IMR-90 (cell line): ENCODE measurements around the gene FOXK1. TPM values are rescaled to one million over a fixed set of nuclear protein-coding genes. Genes with fewer than 3 reads are reported as not detected.
"Not testable (repeated sequence)": the region's sequence is repeated elsewhere in the genome, so short reads cannot be mapped to it uniquely, and the experiment has no call there.

Experiments
- ATAC-seq: fragments of 200-7000 bp; cut with Tn5 transposase; 2 replicates; pipeline ENCODE4 v1.9.1; 2020; ENCODE audit warnings: low read depth, mild to moderate bottlenecking, moderate library complexity
- BruUV-seq: library from RNA; stranded (reverse); fragments of 400-500 nt; replicated peaks from 2 replicates; lab custom pipeline; 2021; lab: Mats Ljungman, UMichigan
- CTCF ChIA-PET: fragments of 300-600 bp; formaldehyde crosslinking; extraction: SDS; loops from one replicate; lab custom pipeline; 2021; ENCODE audit warnings: antibody characterized with exemption; lab: Yijun Ruan, JAX
- POLR2A ChIA-PET: fragments of 300-600 bp; sonication (Branson Sonifier 250); formaldehyde crosslinking; loops from one replicate; lab custom pipeline; 2022; ENCODE audit warnings: antibody characterized with exemption; ENCODE audit not compliant: unreplicated experiment; lab: Charles Lee
- DNase-seq: peaks from one replicate; pipeline ENCODE4 v3.0.0; 2013
- H2AFZ ChIP-seq: replicated peaks from 2 replicates; pipeline ENCODE3; 2013; ENCODE audit warnings: low read length, mild to moderate bottlenecking; ENCODE audit not compliant: poor library complexity
- H2AK5ac ChIP-seq: 2 replicates; pipeline ENCODE4 v1.6.1; 2013; ENCODE audit warnings: low read depth, low read length, inconsistent platforms
- H2AK9ac ChIP-seq: replicated peaks from 2 replicates; pipeline ENCODE3; 2013; ENCODE audit warnings: mild to moderate bottlenecking, low read depth, low read length, moderate library complexity; ENCODE audit not compliant: poor library complexity
- H2BK120ac ChIP-seq: 2 replicates; pipeline ENCODE4 v1.6.1; 2013; ENCODE audit warnings: low read depth, low read length, inconsistent platforms
- H2BK15ac ChIP-seq: 3 replicates; pipeline ENCODE4 v1.6.1; 2013; ENCODE audit warnings: low read depth, low read length, inconsistent platforms
- H2BK20ac ChIP-seq: 2 replicates; pipeline ENCODE4 v1.6.1; 2013; ENCODE audit warnings: low read depth, mild to moderate bottlenecking, inconsistent platforms, low read length, moderate library complexity
- H2BK5ac ChIP-seq: 2 replicates; pipeline ENCODE4 v1.6.1; 2013; ENCODE audit warnings: mild to moderate bottlenecking, low read depth, low read length, inconsistent platforms; ENCODE audit not compliant: poor library complexity, severe bottlenecking
- H3K14ac ChIP-seq: replicated peaks from 2 replicates; pipeline ENCODE4 v1.6.1; 2013; ENCODE audit warnings: low read depth, low read length, inconsistent platforms
- H3K18ac ChIP-seq: 2 replicates; pipeline ENCODE4 v1.6.1; 2013; ENCODE audit warnings: low read depth, low read length, control low read depth
- H3K23ac ChIP-seq: 2 replicates; pipeline ENCODE4 v1.6.1; 2013; ENCODE audit warnings: low read depth, low read length, inconsistent platforms
- H3K27ac ChIP-seq: 2 replicates; pipeline ENCODE4 v1.5.1; 2013; ENCODE audit warnings: mild to moderate bottlenecking, control low read depth, low read length; ENCODE audit not compliant: insufficient read depth
- H3K27me3 ChIP-seq: 2 replicates; pipeline ENCODE4 v1.6.1; 2013; ENCODE audit warnings: low read length; ENCODE audit not compliant: control insufficient read depth, insufficient read depth
- H3K36me3 ChIP-seq: 2 replicates; pipeline ENCODE4 v1.6.1; 2013; ENCODE audit warnings: low read length, mixed read lengths; ENCODE audit not compliant: control insufficient read depth, insufficient read depth
- H3K4ac ChIP-seq: 2 replicates; pipeline ENCODE4 v1.6.1; 2013; ENCODE audit warnings: low read depth, low read length, inconsistent platforms
- H3K4me1 ChIP-seq: 2 replicates; pipeline ENCODE4 v1.6.1; 2013; ENCODE audit warnings: low read length, mixed read lengths; ENCODE audit not compliant: control insufficient read depth, insufficient read depth
- H3K4me2 ChIP-seq: 2 replicates; pipeline ENCODE4 v1.6.1; 2013; ENCODE audit warnings: low read depth, mild to moderate bottlenecking, control low read depth, low read length, moderate library complexity
- H3K4me3 ChIP-seq: 2 replicates; pipeline ENCODE4 v1.5.1; 2013; ENCODE audit warnings: low read depth, mild to moderate bottlenecking, control low read depth, low read length, moderate library complexity; ENCODE audit not compliant: insufficient read depth
- H3K56ac ChIP-seq: 2 replicates; pipeline ENCODE4 v1.6.1; 2013; ENCODE audit warnings: low read length, inconsistent platforms; ENCODE audit not compliant: insufficient read depth; ENCODE audit errors: extremely low read depth
- H3K79me1 ChIP-seq, 2 experiments: 2 replicates each; pipeline ENCODE4 v1.6.1; 2013; ENCODE audit warnings: low read length in 2 of 2, inconsistent platforms in 1 of 2, low read depth in 1 of 2
- H3K9ac ChIP-seq: 2 replicates; pipeline ENCODE4 v1.6.1; 2013; ENCODE audit warnings: low read depth, low read length, control low read depth
- H3K9me1 ChIP-seq: 2 replicates; pipeline ENCODE4 v1.6.1; 2013; ENCODE audit warnings: low read length, inconsistent platforms; ENCODE audit not compliant: insufficient read depth
- H3K9me3 ChIP-seq: 2 replicates; pipeline ENCODE4 v1.6.1; 2013; ENCODE audit warnings: low read length; ENCODE audit not compliant: control insufficient read depth, insufficient read depth
- H4K20me1 ChIP-seq: 2 replicates; pipeline ENCODE4 v1.6.1; 2013; ENCODE audit warnings: low read length, inconsistent platforms; ENCODE audit not compliant: insufficient read depth
- H4K5ac ChIP-seq: 2 replicates; pipeline ENCODE4 v1.6.1; 2013; ENCODE audit warnings: mild to moderate bottlenecking, low read depth, low read length, control low read depth
- H4K8ac ChIP-seq, 2 experiments: 2 replicates each; pipeline ENCODE4 v1.6.1; 2013; ENCODE audit warnings: low read depth in 2 of 2, low read length in 2 of 2, control low read depth in 1 of 2, inconsistent platforms in 1 of 2
- H4K91ac ChIP-seq: 2 replicates; pipeline ENCODE4 v1.6.1; 2013; ENCODE audit warnings: low read depth, low read length, inconsistent platforms; ENCODE audit not compliant: insufficient read depth
- whole genome bisulfite sequencing, 2 experiments: methylation state at CpG; one replicate each; pipeline versions ENCODE4 v1.1.5 to v1.1.7; 2013; ENCODE audit warnings: missing lambda C conversion rate in 2 of 2; ENCODE audit not compliant: insufficient read length in 1 of 2; ENCODE audit errors: extremely low coverage in 2 of 2; 5-methylcytosine and 5-hydroxymethylcytosine counted together
- dilution Hi-C: fragments of 300-500 bp; cut with HindIII; formaldehyde crosslinking; loops from one replicate; pipeline ENCODE4 v1.14.3; 2018; ENCODE audit warnings: low sequenced_read_pairs; ENCODE audit not compliant: unreplicated experiment
- in situ Hi-C: fragments of 300-500 bp; cut with MboI; formaldehyde crosslinking; loops from 3 replicates; pipeline ENCODE4 v1.14.3; 2019; ENCODE audit warnings: low sequenced_read_pairs, inconsistent platforms, mixed read lengths
- intact Hi-C: fragments of 100-400 bp; cut with micrococcal nuclease; formaldehyde crosslinking; loops from 2 replicates; pipeline ENCODE4 v1.10.0; 2022
- polyA plus RNA-seq, 3 experiments: library from polyadenylated mRNA; depleted of rRNA; stranded (reverse); fragments of >200 nt; gene quantifications; 2 replicates each; pipeline ENCODE4 v1.2.3, GENCODE V29; 2012; ENCODE audit warnings: low replicate concordance in 1 of 3
- total RNA-seq: library from RNA; depleted of rRNA; stranded (reverse); fragments of >200 nt; gene quantifications from 2 replicates; pipeline ENCODE4 v1.2.3, GENCODE V29; 2012

Gene FOXK1
- total and polyA plus RNA-seq, 2 of the 4 experiments (the other 2 are of a cell fraction) = 4.3 to 8.8 TPM

GRCh38 chr7:4677518-4677917, 4.6 kb upstream of the FOXK1 start:
- H3K27me3 ChIP-seq, H4K8ac ChIP-seq, H2BK120ac ChIP-seq, H3K23ac ChIP-seq, H2BK15ac ChIP-seq, H3K18ac ChIP-seq, H3K56ac ChIP-seq, H3K4me1 ChIP-seq, H4K20me1 ChIP-seq, H3K14ac ChIP-seq, H3K4me2 ChIP-seq, H3K36me3 ChIP-seq, H3K9ac ChIP-seq, H3K9me3 ChIP-seq, intact Hi-C loops, H4K5ac ChIP-seq, H3K4me3 ChIP-seq, H3K4ac ChIP-seq, in situ Hi-C loops, H2AK9ac ChIP-seq, H4K91ac ChIP-seq, H3K9me1 ChIP-seq, BruUV-seq, dilution Hi-C loops, H2BK5ac ChIP-seq, H2BK20ac ChIP-seq, H3K27ac ChIP-seq, ATAC-seq, CTCF ChIA-PET, H2AFZ ChIP-seq, DNase-seq, POLR2A ChIA-PET, H2AK5ac ChIP-seq: not testable (repeated sequence)
- 97% methylated on average over 11 of the region's 11 CpGs; no CpG with 5 or more reads in 1 of the 2 experiments for WGBS, 2 experiments
- H3K79me1 ChIP-seq = peaks cover 9 to 12% of the 10 kb centered on the region in 2 experiments
